ENCODE measurements around the gene EFNA5. TPM values are rescaled to one million over a fixed set of nuclear protein-coding genes. Genes with fewer than 3 reads are reported as not detected.

Gene EFNA5
- total RNA-seq, 2 experiments from 2014 or later = not detected

DNA sequence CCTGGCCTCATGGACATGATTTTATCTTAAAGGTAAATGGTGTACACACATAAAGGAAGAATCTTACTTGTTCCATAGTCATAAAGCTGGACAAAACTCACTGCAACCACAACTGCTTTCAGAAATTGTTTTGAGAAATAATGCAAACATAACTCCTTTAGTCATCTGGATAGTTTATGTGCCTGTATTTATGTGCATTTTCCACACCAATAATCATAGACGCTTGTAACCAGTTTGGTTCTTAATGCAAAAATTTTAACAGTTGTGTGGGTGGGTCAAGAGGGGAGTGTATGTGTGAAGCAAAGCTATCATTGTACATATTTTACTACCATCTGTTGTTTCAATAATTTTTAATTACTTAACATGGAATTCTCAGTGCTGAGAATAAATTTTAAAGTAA lies 80.1 kb downstream of the EFNA5 start:
- H3K27ac ChIP-seq (ENCODE audit: low read depth in 1 of 2, low read length in 2 of 2) = no peak overlapping the region
- no peak overlapping the region for H3K4me3 ChIP-seq (ENCODE audit: low read length)
- no peaks in the 10 kb centered on the region for H3K4me1 ChIP-seq (ENCODE audit: insufficient read depth, low read length)
- H3K36me3 ChIP-seq (ENCODE audit: insufficient read depth, low read length) = no peaks in the 10 kb centered on the region
- ChIA-PET CTCF (no interaction called here), POLR2A (no interaction called here)
- TF ChIP-seq CTCF (IDR thresholded peaks at IDR 0.05) = no peak
- ATAC-seq (ENCODE audit: poor library complexity) (no peak), DNase-seq (no peak)
- no peaks in the 10 kb centered on the region for H3K9me3 ChIP-seq (ENCODE audit: control insufficient read depth in 1 of 2, insufficient read depth in 1 of 2, low read length in 2 of 2)
- Mint-ChIP-seq H3K4me3 (no peak overlapping the region), H3K4me1 (ENCODE audit: low read depth) (no peaks in the 10 kb centered on the region), H3K27ac (no peak overlapping the region), H3K36me3 (ENCODE audit: low read depth) (no peaks in the 10 kb centered on the region), H3K9me3 (no peaks in the 10 kb centered on the region), H3K27me3 (peaks cover 12% of the 10 kb centered on the region)
- intact Hi-C loops (cut with DNase I, micrococcal nuclease) = no loop called here
- H3K27me3 ChIP-seq (ENCODE audit: control insufficient read depth in 1 of 2, insufficient read depth in 2 of 2, low read length in 2 of 2) = no peaks in the 10 kb centered on the region

- POLR2A ChIA-PET = no interaction called here
- H3K36me3 Mint-ChIP-seq (ENCODE audit: low read depth) = no peaks in the 10 kb centered on the region
- H3K9me3 ChIP-seq (ENCODE audit: control insufficient read depth in 1 of 2, insufficient read depth in 1 of 2, low read length in 2 of 2) = no peaks in the 10 kb centered on the region
- no peak for DNase-seq
- H3K4me1 ChIP-seq (ENCODE audit: insufficient read depth, low read length) = no peaks in the 10 kb centered on the region
- TF ChIP-seq CTCF (IDR thresholded peaks at IDR 0.05) = no peak
- no peak overlapping the region for H3K4me3 Mint-ChIP-seq
- ATAC-seq (ENCODE audit: poor library complexity) = no peak
- H3K27ac ChIP-seq (ENCODE audit: low read depth in 1 of 2, low read length in 2 of 2) = no peak overlapping the region
- peaks cover 13% of the 10 kb centered on the region for H3K27me3 Mint-ChIP-seq
- no peaks in the 10 kb centered on the region for H3K4me1 Mint-ChIP-seq (ENCODE audit: low read depth)
- H3K36me3 ChIP-seq (ENCODE audit: insufficient read depth, low read length) = no peaks in the 10 kb centered on the region
- intact Hi-C loops (cut with DNase I, micrococcal nuclease) = no loop called here
- CTCF ChIA-PET = no interaction called here
- no peak overlapping the region for H3K27ac Mint-ChIP-seq
- no peak overlapping the region for H3K4me3 ChIP-seq (ENCODE audit: low read length)
- H3K27me3 ChIP-seq (ENCODE audit: control insufficient read depth in 1 of 2, insufficient read depth in 2 of 2, low read length in 2 of 2) = no peaks in the 10 kb centered on the region
- no peaks in the 10 kb centered on the region for H3K9me3 Mint-ChIP-seq
These were observed 81.1 kb downstream of the EFNA5 start for GRCh38 chr5:107589520-107590193.

- peaks cover 17% of the 10 kb centered on the region for H3K27me3 Mint-ChIP-seq
- no peaks in the 10 kb centered on the region for H3K36me3 ChIP-seq (ENCODE audit: insufficient read depth, low read length)
- H3K4me3 ChIP-seq (ENCODE audit: low read length) = no peak overlapping the region
- H3K4me1 Mint-ChIP-seq (ENCODE audit: low read depth) = no peaks in the 10 kb centered on the region
- no peak for TF ChIP-seq CTCF (IDR thresholded peaks at IDR 0.05)
- H3K4me1 ChIP-seq (ENCODE audit: insufficient read depth, low read length) = no peaks in the 10 kb centered on the region
- no peaks in the 10 kb centered on the region for H3K36me3 Mint-ChIP-seq (ENCODE audit: low read depth)
- CTCF ChIA-PET = interaction anchor here (1.5 kb wide), 1 partner anchor 11 kb away, joined by 4 read pairs; no protein-coding TSS in a partner anchor
- DNase-seq = no peak
- POLR2A ChIA-PET = no interaction called here
- ATAC-seq (ENCODE audit: poor library complexity) = no peak
- no peak overlapping the region for H3K4me3 Mint-ChIP-seq
- intact Hi-C loops (cut with DNase I, micrococcal nuclease) = no loop called here
- no peaks in the 10 kb centered on the region for H3K9me3 ChIP-seq (ENCODE audit: control insufficient read depth in 1 of 2, insufficient read depth in 1 of 2, low read length in 2 of 2)
- no peak overlapping the region for H3K27ac Mint-ChIP-seq
- H3K27ac ChIP-seq (ENCODE audit: low read depth in 1 of 2, low read length in 2 of 2) = no peak overlapping the region
- H3K27me3 ChIP-seq (ENCODE audit: control insufficient read depth in 1 of 2, insufficient read depth in 2 of 2, low read length in 2 of 2) = no peaks in the 10 kb centered on the region
- no peaks in the 10 kb centered on the region for H3K9me3 Mint-ChIP-seq
These were observed 88.1 kb downstream of the EFNA5 start for GRCh38 chr5:107582625-107583024.

All from CD4-positive, alpha-beta T cell (primary cell).